ENCODE measurements around the gene BEND6. TPM values are rescaled to one million over a fixed set of nuclear protein-coding genes. Genes with fewer than 3 reads are reported as not detected.
"Not testable (repeated sequence)": the region's sequence is repeated elsewhere in the genome, so short reads cannot be mapped to it uniquely, and the experiment has no call there.

BEND6 gene
- polyA plus RNA-seq, 1 donor from 2014 or later: 8.6 TPM

- peak; percentile 20 for TF ChIP-seq RAD21 (conservative IDR thresholded peaks at IDR 0.05)
- TF ChIP-seq MXI1 (conservative IDR thresholded peaks at IDR 0.05; ENCODE audit: poor library complexity, severe bottlenecking): peak; percentile 77
- peak; percentile 57 for TF ChIP-seq EP300 (conservative IDR thresholded peaks at IDR 0.05; ENCODE audit: poor library complexity, severe bottlenecking)
- peak; percentile 80 for TF ChIP-seq POLR2AphosphoS5 (IDR thresholded peaks at IDR 0.05)
- TF ChIP-seq REST (IDR thresholded peaks at IDR 0.05; ENCODE audit: borderline replicate concordance): peak; percentile 21
- not testable (repeated sequence) for H3K9me2 ChIP-seq (ENCODE audit: insufficient read depth, low read length); H3K36me3 ChIP-seq (ENCODE audit: insufficient read depth, low read length); H3K9me3 ChIP-seq (ENCODE audit: low read length); H3F3A ChIP-seq (ENCODE audit: insufficient read depth, low read length, poor library complexity, severe bottlenecking); H3K27me3 ChIP-seq (ENCODE audit: insufficient read depth, low read depth, low read length); H4K20me1 ChIP-seq (ENCODE audit: insufficient read depth)
- Histone ChIP-seq H3K9ac (ENCODE audit: low read length) (peak within 1 kb of the TSS; percentile 70), H2AFZ (ENCODE audit: low read depth, low read length) (peak within 1 kb of the TSS; percentile 41), H3K4me2 (ENCODE audit: low read length) (peak within 1 kb of the TSS; percentile 95), H3K79me2 (replicated peaks; ENCODE audit: insufficient read depth, low read length) (peaks cover 25% of the 10 kb centered on the region), H3K27ac (ENCODE audit: low read length) (peak within 1 kb of the TSS; percentile 76), H3K4me3 (ENCODE audit: low read length) (peak within 1 kb of the TSS; percentile 74)
Observed at GRCh38 chr6:57046332-57047256, 91.7 kb downstream of the BEND6 start, which contains the start of gene KIAA1586. TSS of gene KIAA1586 (plus strand) at chr6:57046693. CDS start at chr6:57046756, 63 bp downstream.

GRCh38 chr6:57047257-57047585, 92.3 kb downstream of the BEND6 start:
- not testable (repeated sequence) for H2AFZ ChIP-seq (ENCODE audit: low read depth, low read length); H3K27ac ChIP-seq (ENCODE audit: low read length); H3K4me2 ChIP-seq (ENCODE audit: low read length); H3K4me3 ChIP-seq (ENCODE audit: low read length); H3K9ac ChIP-seq (ENCODE audit: low read length); H3K9me3 ChIP-seq (ENCODE audit: low read length); H3K9me2 ChIP-seq (ENCODE audit: insufficient read depth, low read length); H3K27me3 ChIP-seq (ENCODE audit: insufficient read depth, low read depth, low read length); H3K36me3 ChIP-seq (ENCODE audit: insufficient read depth, low read length); H3F3A ChIP-seq (ENCODE audit: insufficient read depth, low read length, poor library complexity, severe bottlenecking); H4K20me1 ChIP-seq (ENCODE audit: insufficient read depth)
- H3K79me2 ChIP-seq (replicated peaks; ENCODE audit: insufficient read depth, low read length): peaks cover 25% of the 10 kb centered on the region

DNA sequence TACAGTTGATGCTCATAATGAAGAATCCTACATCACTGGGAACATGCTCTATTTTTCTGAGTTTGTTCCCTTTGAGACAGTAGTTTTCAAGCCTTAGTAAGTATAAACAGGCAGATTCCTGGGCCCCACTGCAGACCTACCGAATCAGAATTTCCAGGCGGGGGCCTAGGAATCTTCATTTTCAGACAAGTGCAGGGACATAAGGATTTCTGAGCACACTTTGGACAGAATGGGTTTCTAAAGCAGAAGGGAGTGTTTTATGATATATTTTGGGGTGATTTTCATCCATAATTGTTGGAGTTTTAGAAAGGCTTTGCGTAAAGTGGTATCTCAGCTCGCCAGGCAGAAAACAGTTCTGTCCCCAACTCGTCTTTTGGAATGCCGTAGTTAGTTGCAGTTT, 93.0 kb downstream of the BEND6 start:
- H2AFZ ChIP-seq (ENCODE audit: low read depth, low read length); H3K9me2 ChIP-seq (ENCODE audit: insufficient read depth, low read length); H3K9ac ChIP-seq (ENCODE audit: low read length); H3K36me3 ChIP-seq (ENCODE audit: insufficient read depth, low read length); H3K27ac ChIP-seq (ENCODE audit: low read length); H3K27me3 ChIP-seq (ENCODE audit: insufficient read depth, low read depth, low read length); H4K20me1 ChIP-seq (ENCODE audit: insufficient read depth); H3F3A ChIP-seq (ENCODE audit: insufficient read depth, low read length, poor library complexity, severe bottlenecking); H3K9me3 ChIP-seq (ENCODE audit: low read length): not testable (repeated sequence)
- Histone ChIP-seq H3K79me2 (replicated peaks; ENCODE audit: insufficient read depth, low read length) (peaks cover 28% of the 10 kb centered on the region), H3K4me3 (ENCODE audit: low read length) (peak overlapping the region; percentile 59), H3K4me2 (ENCODE audit: low read length) (peak overlapping the region; percentile 65)

DNA sequence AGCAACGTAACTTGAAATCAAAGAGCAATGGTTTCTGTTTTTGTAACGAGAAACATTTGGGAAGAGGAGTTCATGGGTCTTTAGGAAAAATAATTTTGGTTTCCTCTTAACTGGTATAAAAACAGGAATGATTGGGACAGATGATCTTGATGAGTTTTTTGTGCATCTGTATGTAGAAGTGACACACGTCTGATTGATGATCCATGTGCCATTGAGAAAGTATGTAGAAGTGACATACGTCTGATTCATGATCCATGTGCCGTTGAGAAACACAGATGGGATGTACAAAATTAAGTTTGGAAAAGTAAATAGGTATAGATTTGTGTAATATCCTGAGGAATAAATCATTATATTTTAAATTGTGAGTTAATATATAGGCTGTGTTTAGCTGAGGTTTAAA, 93.7 kb downstream of the BEND6 start:
- H2AFZ ChIP-seq (ENCODE audit: low read depth, low read length): no peak overlapping the region
- H3K4me2 ChIP-seq (ENCODE audit: low read length): peak overlapping the region; percentile 65
- no peak overlapping the region for H3K9ac ChIP-seq (ENCODE audit: low read length)
- H3K79me2 ChIP-seq (replicated peaks; ENCODE audit: insufficient read depth, low read length): peaks cover 28% of the 10 kb centered on the region
- no peaks in the 10 kb centered on the region for H3K9me2 ChIP-seq (ENCODE audit: insufficient read depth, low read length)
- H4K20me1 ChIP-seq (ENCODE audit: insufficient read depth): no peaks in the 10 kb centered on the region
- H3K27me3 ChIP-seq (ENCODE audit: insufficient read depth, low read depth, low read length): no peaks in the 10 kb centered on the region
- no peak overlapping the region for H3K27ac ChIP-seq (ENCODE audit: low read length)
- H3K9me3 ChIP-seq (ENCODE audit: low read length): no peaks in the 10 kb centered on the region
- no peaks in the 10 kb centered on the region for H3K36me3 ChIP-seq (ENCODE audit: insufficient read depth, low read length)
- H3F3A ChIP-seq (ENCODE audit: insufficient read depth, low read length, poor library complexity, severe bottlenecking): peaks cover 5% of the 10 kb centered on the region
- H3K4me3 ChIP-seq (ENCODE audit: low read length): peak overlapping the region; percentile 59
- TF ChIP-seq CTCF (IDR thresholded peaks at IDR 0.05; ENCODE audit: poor library complexity, severe bottlenecking): no peak
- no peak for TF ChIP-seq SMC3 (conservative IDR thresholded peaks at IDR 0.05; ENCODE audit: poor library complexity)
- TF ChIP-seq TAF1 (IDR thresholded peaks at IDR 0.05; ENCODE audit: low read depth): no peak
- TF ChIP-seq EZH2 (IDR thresholded peaks at IDR 0.05; ENCODE audit: borderline replicate concordance, insufficient read depth, low read length, poor library complexity, severe bottlenecking): no peak
- TF ChIP-seq REST (IDR thresholded peaks at IDR 0.05; ENCODE audit: borderline replicate concordance): no peak

Data from neural cell (in vitro differentiated cells).